VCaP (cell line): ENCODE measurements around the gene RPS15.

Experiments
- H3K27ac ChIP-seq: fragments of 450-650 bp; 2 replicates; pipeline ENCODE4 v1.5.1; 2017
- CTCF ChIP-seq: fragments of 450-650 bp; conservative IDR thresholded peaks from 2 replicates; pipeline ENCODE4 v1.5.1; 2017; ENCODE audit warnings: mild to moderate bottlenecking, moderate library complexity

Gene RPS15

GRCh38 chr19:1468821-1469254 lies 30.6 kb downstream of the RPS15 start:
- peak; percentile 33 for TF ChIP-seq CTCF
- H3K27ac ChIP-seq, result peak overlapping the region; percentile 49; the same call in 1 of the 2 replicates

GRCh38 chr19:1469255-1470054 lies 31.3 kb downstream of the RPS15 start:
- H3K27ac ChIP-seq, result peak overlapping the region; percentile 49; the same call in 1 of the 2 replicates
- 0 out of 2 replicates have a peak, but pooled peaks have one; percentile 17 for TF ChIP-seq CTCF

- no peak for TF ChIP-seq CTCF
- peak overlapping the region; percentile 49; the same call in 1 of the 2 replicates for H3K27ac ChIP-seq
These were observed 31.8 kb downstream of the RPS15 start for GRCh38 chr19:1470055-1470304.

- no peak for TF ChIP-seq CTCF
- H3K27ac ChIP-seq, result peak overlapping the region; percentile 49; the same call in 1 of the 2 replicates
These were observed 32.3 kb downstream of the RPS15 start for GRCh38 chr19:1470305-1471009.

GRCh38 chr19:1471010-1471514 lies 32.9 kb downstream of the RPS15 start:
- no peak for TF ChIP-seq CTCF
- H3K27ac ChIP-seq, result peak overlapping the region; percentile 49; the same call in 1 of the 2 replicates

- no peak overlapping the region for H3K27ac ChIP-seq
- no peak for TF ChIP-seq CTCF
These were observed 33.4 kb downstream of the RPS15 start for GRCh38 chr19:1471515-1472160.
